Activated CD8-positive, alpha-beta T cell treated with anti-CD3 and anti-CD28 coated beads, Interleukin-2, amount 10 ng/mL, durations not matched to agents 7 days and 5 days (primary cell): ENCODE measurements around the gene TMEM144. TPM values are rescaled to one million over a fixed set of nuclear protein-coding genes. Genes with fewer than 3 reads are reported as not detected.
A peak's percentile ranks its signal among the peaks of the same experiment; 100 is the strongest.
"Not testable (repeated sequence)": the region's sequence is repeated elsewhere in the genome, so short reads cannot be mapped to it uniquely, and the experiment has no call there.

Source experiments
- ATAC-seq: fragments of 150-1000 bp; cut with Tn5 transposase; one replicate; pipeline ENCODE4 v1.10.0; 2021; ENCODE audit warnings: moderate library complexity
- CTCF ChIA-PET: fragments of 350-600 bp; sonication (Branson Sonifier 250); formaldehyde crosslinking; loops from one replicate; lab custom pipeline; 2021; ENCODE audit warnings: antibody characterized with exemption; lab: Charles Lee
- POLR2A ChIA-PET: fragments of 350-600 bp; sonication (Branson Sonifier 250); formaldehyde crosslinking; loops from one replicate; lab custom pipeline; 2021; ENCODE audit warnings: antibody characterized with exemption; lab: Charles Lee
- DNase-seq: peaks from one replicate; pipeline ENCODE4 v3.0.0-alpha.2; 2020
- H3K27ac Mint-ChIP-seq: one replicate; pipeline ENCODE4 v1.8.0; 2021; ENCODE audit warnings: mild to moderate bottlenecking, mixed read lengths
- H3K27me3 Mint-ChIP-seq: one replicate; pipeline ENCODE4 v1.8.0; 2021; ENCODE audit warnings: low read depth, mixed read lengths
- H3K36me3 Mint-ChIP-seq: one replicate; pipeline ENCODE4 v1.8.0; 2021; ENCODE audit warnings: low read depth, mixed read lengths
- H3K4me1 Mint-ChIP-seq: one replicate; pipeline ENCODE4 v1.8.0; 2021; ENCODE audit warnings: low read depth, mixed read lengths
- H3K4me3 Mint-ChIP-seq: one replicate; pipeline ENCODE4 v1.8.0; 2021; ENCODE audit warnings: mild to moderate bottlenecking, mixed read lengths
- H3K9me3 Mint-ChIP-seq: one replicate; pipeline ENCODE4 v1.8.0; 2022; ENCODE audit warnings: mixed read lengths; ENCODE audit not compliant: insufficient read depth
- total RNA-seq, 2 experiments: library from RNA; stranded (reverse); gene quantifications; one replicate each; pipeline ENCODE4 v1.2.3, GENCODE V29; 2021

The TMEM144 gene
- total RNA-seq, 2 experiments from 2014 or later = not detected

DNA sequence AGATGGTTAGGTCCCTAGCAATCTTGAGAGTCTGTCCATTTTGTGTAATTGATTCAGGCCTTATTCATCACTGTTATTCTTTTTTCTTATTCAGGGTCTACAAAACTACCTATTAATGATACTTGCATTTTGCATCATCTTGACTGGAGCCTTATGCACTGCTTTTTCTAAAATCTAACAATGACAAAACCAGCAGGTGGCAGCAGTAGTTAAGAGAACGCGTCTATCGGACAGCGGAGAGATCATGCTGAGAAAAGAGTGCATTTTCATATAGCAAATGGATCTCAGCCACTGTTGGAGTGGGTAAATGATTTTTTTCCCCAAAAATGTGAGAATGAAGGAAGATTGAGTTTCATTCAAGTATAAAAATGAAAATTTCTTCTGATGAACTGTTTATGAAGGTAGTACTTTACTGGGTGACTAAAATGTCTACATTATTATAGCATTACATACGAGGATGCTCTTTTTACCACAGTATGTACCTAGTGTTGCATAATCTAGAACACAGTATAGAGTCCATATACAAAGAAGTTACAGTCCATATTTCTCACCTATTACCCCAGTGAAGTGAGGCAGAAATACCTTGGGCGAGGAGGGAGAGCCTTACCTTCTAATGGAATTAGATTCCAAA lies 43.2 kb downstream of the TMEM144 start:
- POLR2A ChIA-PET = no interaction called here
- no peak overlapping the region for H3K4me3 Mint-ChIP-seq
- no peaks in the 10 kb centered on the region for H3K36me3 Mint-ChIP-seq
- peaks cover 2% of the 10 kb centered on the region for H3K27me3 Mint-ChIP-seq
- no peak overlapping the region for H3K27ac Mint-ChIP-seq
- H3K9me3 Mint-ChIP-seq = no peaks in the 10 kb centered on the region
- CTCF ChIA-PET = no interaction called here
- DNase-seq (peak; percentile 61), ATAC-seq (peak; percentile 71)
- no peaks in the 10 kb centered on the region for H3K4me1 Mint-ChIP-seq

- no peaks in the 10 kb centered on the region for H3K36me3 Mint-ChIP-seq
- ChIA-PET POLR2A (no interaction called here), CTCF (interaction anchor here (1.2 to 2.1 kb wide), 5 partner anchors 22 to 370 kb away, joined by 3 to 7 read pairs (median 4); no protein-coding TSS in a partner anchor)
- peaks cover 2% of the 10 kb centered on the region for H3K27me3 Mint-ChIP-seq
- ATAC-seq = no peak
- H3K27ac Mint-ChIP-seq = no peak overlapping the region
- H3K9me3 Mint-ChIP-seq = no peaks in the 10 kb centered on the region
- H3K4me3 Mint-ChIP-seq = no peak overlapping the region
- no peaks in the 10 kb centered on the region for H3K4me1 Mint-ChIP-seq
- no peak for DNase-seq
Observed at GRCh38 chr4:158254292-158254691, 44.0 kb downstream of the TMEM144 start.

GRCh38 chr4:158255727-158256324 lies 45.5 kb downstream of the TMEM144 start:
- H3K9me3 Mint-ChIP-seq = no peaks in the 10 kb centered on the region
- ChIA-PET CTCF (interaction anchor here (0.7 to 2.1 kb wide), 11 partner anchors 8 to 368 kb away, joined by 3 to 7 read pairs (median 3); no protein-coding TSS in a partner anchor), POLR2A (no interaction called here)
- no peak overlapping the region for H3K27ac Mint-ChIP-seq
- no peaks in the 10 kb centered on the region for H3K4me1 Mint-ChIP-seq
- no peak overlapping the region for H3K4me3 Mint-ChIP-seq
- DNase-seq (no peak), ATAC-seq (no peak)
- no peaks in the 10 kb centered on the region for H3K27me3 Mint-ChIP-seq
- no peaks in the 10 kb centered on the region for H3K36me3 Mint-ChIP-seq

DNA sequence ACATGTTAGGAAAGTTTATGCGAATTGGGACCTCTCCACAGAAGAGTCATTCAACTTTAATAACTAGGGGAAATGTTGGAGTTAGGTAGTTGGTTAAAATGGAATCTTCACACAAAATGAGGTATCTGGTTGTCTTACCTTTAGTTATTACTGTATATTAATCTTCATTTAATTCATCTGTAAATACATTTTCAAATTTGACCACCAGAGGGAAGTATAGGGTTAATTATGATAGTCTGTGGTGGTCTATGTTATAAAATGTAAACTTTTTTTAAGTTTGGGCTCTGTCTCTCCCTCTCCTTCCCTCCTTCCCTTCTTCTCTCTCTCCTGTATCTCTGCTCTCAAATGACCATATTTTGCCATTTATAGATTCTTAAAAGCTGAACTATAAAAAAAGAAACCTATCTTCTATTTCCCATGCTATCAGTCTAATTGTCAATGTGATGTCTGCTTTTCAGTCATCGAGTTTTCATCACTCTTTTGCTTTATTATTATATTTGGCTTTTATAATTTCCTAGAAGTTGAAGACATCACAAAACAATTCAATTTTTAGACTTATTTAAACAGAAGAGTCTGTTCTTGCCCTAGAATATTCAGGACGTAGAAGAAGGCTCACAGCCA lies 49.8 kb downstream of the TMEM144 start:
- H3K4me1 Mint-ChIP-seq = no peaks in the 10 kb centered on the region
- H3K4me3 Mint-ChIP-seq = no peak overlapping the region
- no peaks in the 10 kb centered on the region for H3K9me3 Mint-ChIP-seq
- ATAC-seq (no peak), DNase-seq (no peak)
- ChIA-PET POLR2A (no interaction called here), CTCF (interaction anchor here (1.2 kb wide), 1 partner anchor 12 kb away, joined by 3 read pairs; no protein-coding TSS in a partner anchor)
- no peak overlapping the region for H3K27ac Mint-ChIP-seq
- H3K27me3 Mint-ChIP-seq = no peaks in the 10 kb centered on the region
- H3K36me3 Mint-ChIP-seq = no peaks in the 10 kb centered on the region

DNA sequence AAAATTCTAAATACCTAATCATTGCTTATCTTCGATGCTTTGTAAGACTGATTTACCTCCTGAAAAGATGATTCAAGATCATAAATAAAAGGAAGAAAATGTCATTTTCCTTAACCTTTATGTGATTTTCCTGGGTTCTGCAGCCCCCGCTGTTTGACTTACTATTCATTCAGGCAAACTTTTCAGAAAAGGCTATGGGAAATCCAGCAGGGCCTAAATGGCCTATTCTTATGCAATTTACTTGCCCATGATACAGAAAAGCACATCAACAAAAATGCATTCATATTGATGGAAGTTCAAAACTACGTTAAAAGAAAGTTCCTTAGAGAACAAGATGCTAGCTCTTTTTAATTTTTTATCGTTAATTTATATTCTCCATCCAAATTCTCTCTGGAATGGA lies 51.2 kb downstream of the TMEM144 start:
- Mint-ChIP-seq H3K36me3 (no peaks in the 10 kb centered on the region), H3K9me3 (no peaks in the 10 kb centered on the region), H3K4me1 (no peaks in the 10 kb centered on the region), H3K27me3 (no peaks in the 10 kb centered on the region), H3K4me3 (no peak overlapping the region), H3K27ac (no peak overlapping the region)
- DNase-seq (no peak), ATAC-seq (no peak)
- ChIA-PET CTCF (no interaction called here), POLR2A (no interaction called here)

- Mint-ChIP-seq H3K4me3 (no peak overlapping the region), H3K27me3 (peaks cover 5% of the 10 kb centered on the region), H3K36me3 (no peaks in the 10 kb centered on the region), H3K27ac (no peak overlapping the region), H3K4me1 (no peaks in the 10 kb centered on the region), H3K9me3 (no peaks in the 10 kb centered on the region)
- ATAC-seq (no peak), DNase-seq (no peak)
- ChIA-PET POLR2A (no interaction called here), CTCF (no interaction called here)
Observed at GRCh38 chr4:158268553-158268952, 58.3 kb downstream of the TMEM144 start.

DNA sequence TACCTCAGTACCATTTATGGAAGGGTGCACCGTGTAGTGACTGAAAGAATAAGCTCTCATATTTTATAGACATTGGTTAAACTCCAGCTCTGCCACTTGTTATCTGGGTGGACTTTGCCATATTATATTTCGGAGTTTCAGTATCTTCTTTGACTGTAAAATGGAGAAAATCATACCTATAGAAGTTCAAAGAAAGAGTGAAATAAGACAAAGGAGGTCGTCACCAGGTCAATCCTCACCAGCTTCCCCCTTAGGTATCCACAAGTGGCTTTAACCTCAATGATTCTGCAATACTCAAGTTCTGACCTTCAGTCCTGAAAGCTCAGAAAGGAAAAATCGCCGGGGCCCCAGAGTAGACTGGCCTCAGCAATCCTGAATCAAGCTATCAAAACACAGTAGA lies 64.3 kb downstream of the TMEM144 start:
- no peak overlapping the region for H3K4me3 Mint-ChIP-seq
- H3K27me3 Mint-ChIP-seq = no peaks in the 10 kb centered on the region
- no peaks in the 10 kb centered on the region for H3K9me3 Mint-ChIP-seq
- DNase-seq (no peak), ATAC-seq (no peak)
- no peaks in the 10 kb centered on the region for H3K4me1 Mint-ChIP-seq
- POLR2A ChIA-PET = interaction anchor here (0.6 kb wide), 1 partner anchor 32 kb away, joined by 6 read pairs; no protein-coding TSS in a partner anchor
- CTCF ChIA-PET = no interaction called here
- H3K36me3 Mint-ChIP-seq = no peaks in the 10 kb centered on the region
- H3K27ac Mint-ChIP-seq = no peak overlapping the region

DNA sequence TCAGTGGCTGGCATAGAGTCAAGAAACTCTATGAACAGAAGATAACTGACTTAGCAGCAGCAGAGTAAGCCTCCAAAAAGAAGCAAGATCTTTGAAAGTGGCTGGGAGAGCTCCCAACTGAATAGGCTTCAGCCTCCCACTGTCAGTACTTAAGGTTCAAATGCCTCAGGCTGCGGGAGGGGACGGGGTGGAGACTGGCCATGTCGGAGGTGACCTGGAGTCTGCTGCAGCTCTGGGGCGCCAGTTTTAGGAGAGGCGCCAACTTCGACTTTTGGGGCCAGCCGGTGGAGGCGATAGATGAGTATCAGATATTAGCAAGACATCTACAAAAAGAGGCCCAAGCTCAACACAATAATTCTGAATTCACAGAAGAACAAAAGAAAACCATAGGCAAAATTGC lies 67.3 kb downstream of the TMEM144 start:
- H3K9me3 Mint-ChIP-seq = no peaks in the 10 kb centered on the region
- DNase-seq = no peak
- ATAC-seq = no peak
- H3K4me3 Mint-ChIP-seq = no peak overlapping the region
- no peaks in the 10 kb centered on the region for H3K36me3 Mint-ChIP-seq
- ChIA-PET POLR2A (no interaction called here), CTCF (no interaction called here)
- no peaks in the 10 kb centered on the region for H3K4me1 Mint-ChIP-seq
- no peak overlapping the region for H3K27ac Mint-ChIP-seq
- H3K27me3 Mint-ChIP-seq = peaks cover 3% of the 10 kb centered on the region

GRCh38 chr4:158279052-158279451 lies 68.8 kb downstream of the TMEM144 start:
- H3K27me3 Mint-ChIP-seq, H3K27ac Mint-ChIP-seq, H3K36me3 Mint-ChIP-seq, H3K4me3 Mint-ChIP-seq, CTCF ChIA-PET, POLR2A ChIA-PET, DNase-seq, H3K9me3 Mint-ChIP-seq, H3K4me1 Mint-ChIP-seq, ATAC-seq: not testable (repeated sequence)

DNA sequence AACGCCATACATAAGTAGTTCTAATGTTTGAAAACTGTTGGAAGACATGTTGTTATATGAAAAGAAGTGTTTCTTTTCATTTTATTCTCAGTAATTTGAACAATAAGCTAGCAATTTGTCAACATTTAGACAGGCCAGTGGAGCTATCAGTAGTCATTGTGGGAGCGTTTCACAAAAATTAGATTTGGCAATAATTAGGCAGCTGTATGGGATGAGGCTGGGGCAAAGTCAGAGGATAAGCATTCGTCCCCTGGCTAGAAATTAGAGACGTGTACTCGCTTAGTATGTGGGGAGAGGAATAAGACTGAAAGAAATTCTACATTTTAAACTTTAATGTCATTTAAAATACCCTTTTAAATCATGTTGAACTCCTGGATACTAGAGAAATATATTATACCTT lies 70.6 kb downstream of the TMEM144 start:
- Mint-ChIP-seq H3K4me3 (no peak overlapping the region), H3K27me3 (peaks cover 3% of the 10 kb centered on the region), H3K9me3 (no peaks in the 10 kb centered on the region), H3K27ac (no peak overlapping the region), H3K4me1 (no peaks in the 10 kb centered on the region), H3K36me3 (no peaks in the 10 kb centered on the region)
- ChIA-PET POLR2A (no interaction called here), CTCF (no interaction called here)
- DNase-seq (no peak), ATAC-seq (no peak)

- DNase-seq (no peak), ATAC-seq (no peak)
- H3K4me1 Mint-ChIP-seq = no peaks in the 10 kb centered on the region
- no peak overlapping the region for H3K27ac Mint-ChIP-seq
- H3K9me3 Mint-ChIP-seq = no peaks in the 10 kb centered on the region
- H3K27me3 Mint-ChIP-seq = peaks cover 3% of the 10 kb centered on the region
- CTCF ChIA-PET = no interaction called here
- H3K4me3 Mint-ChIP-seq = no peak overlapping the region
- POLR2A ChIA-PET = no interaction called here
- H3K36me3 Mint-ChIP-seq = no peaks in the 10 kb centered on the region
Observed at GRCh38 chr4:158282252-158282651, 72.0 kb downstream of the TMEM144 start.

- ChIA-PET POLR2A (no interaction called here), CTCF (no interaction called here)
- ATAC-seq (no peak), DNase-seq (no peak)
- H3K27me3 Mint-ChIP-seq = peaks cover 3% of the 10 kb centered on the region
- H3K9me3 Mint-ChIP-seq = no peaks in the 10 kb centered on the region
- no peak overlapping the region for H3K4me3 Mint-ChIP-seq
- H3K36me3 Mint-ChIP-seq = no peaks in the 10 kb centered on the region
- no peak overlapping the region for H3K27ac Mint-ChIP-seq
- H3K4me1 Mint-ChIP-seq = no peaks in the 10 kb centered on the region
Observed at GRCh38 chr4:158285429-158286216, 75.3 kb downstream of the TMEM144 start.
